Measurements from ENCODE around the gene ZDHHC22. TPM values are rescaled to one million over a fixed set of nuclear protein-coding genes. Genes with fewer than 3 reads are reported as not detected.

Gene ZDHHC22
- total and polyA plus RNA-seq, 2 of the 13 experiments (the other 11 are each of a cell fraction or from before 2014, with no cell fraction given): not detected

DNA sequence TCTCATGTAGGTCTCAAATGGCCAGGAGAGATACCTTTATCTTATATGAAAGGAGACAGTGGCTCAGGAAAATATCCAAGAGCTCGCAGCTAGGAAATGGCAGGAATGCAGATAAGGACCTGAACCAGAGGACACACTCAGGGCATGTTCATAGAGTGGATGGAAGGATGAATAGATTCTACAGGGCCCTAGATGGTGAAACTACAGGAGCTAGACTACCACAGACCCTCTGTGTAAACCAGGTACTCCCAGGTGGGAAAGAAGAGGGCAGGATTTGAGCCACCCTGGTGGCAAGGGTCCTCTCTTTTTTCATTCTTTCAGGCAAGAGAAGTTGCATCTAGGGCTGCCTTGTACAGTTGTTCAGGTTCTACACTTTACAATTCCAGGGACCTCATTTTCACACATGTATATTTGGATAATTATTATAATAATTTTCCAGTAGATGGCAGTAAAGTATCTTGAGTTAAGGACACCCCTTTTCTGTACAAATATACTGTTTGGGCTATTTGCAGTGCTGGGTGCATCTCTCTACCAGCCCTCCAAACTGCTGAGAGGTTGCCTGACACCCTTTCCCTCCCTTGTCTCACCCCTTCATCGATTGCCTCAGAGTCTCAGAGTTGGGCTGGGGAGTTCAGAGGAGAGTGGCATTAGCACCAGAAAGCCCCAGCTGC is 10.5 kb upstream of the ZDHHC22 start:
- Histone ChIP-seq H3K9ac (ENCODE audit: insufficient read depth, low read depth, low read length) (no peak overlapping the region), H3K36me3 (replicated peaks in 1 of 2; ENCODE audit: control insufficient read depth in 1 of 2, insufficient read depth in 2 of 2, low read length in 2 of 2) (no peaks in the 10 kb centered on the region), H3K27me3 (ENCODE audit: control insufficient read depth in 1 of 2, insufficient read depth in 2 of 2, low read length in 2 of 2) (peaks cover 0 to 11% of the 10 kb centered on the region in 2 experiments; a peak in 3 of 5 replicates), H3K4me1 (ENCODE audit: insufficient read depth, low read length) (no peaks in the 10 kb centered on the region), H3K27ac (ENCODE audit: extremely low read length, insufficient read depth, low read length) (no peak overlapping the region), H3K9me3 (ENCODE audit: low read length) (no peaks in the 10 kb centered on the region), H4K20me1 (ENCODE audit: insufficient read depth, low read length) (no peaks in the 10 kb centered on the region), H3K4me2 (ENCODE audit: low read depth, low read length) (no peak overlapping the region), H3K79me2 (ENCODE audit: insufficient read depth, low read length) (no peaks in the 10 kb centered on the region), H2AFZ (ENCODE audit: low read length) (no peak overlapping the region), H3K4me3 (replicated peaks in 1 of 3; ENCODE audit: insufficient read depth in 1 of 3, low read depth in 2 of 3, low read length in 3 of 3) (no peak overlapping the region)
- in situ Hi-C loops (cut with HindIII; ENCODE audit: extremely low pct_ligation_motif_present, low pct_unique_long_range_greater_than_20kb) (no loop called here), intact Hi-C loops (cut with micrococcal nuclease; ENCODE audit: unreplicated experiment) (loop anchor here (1.0 to 10.0 kb wide), 3 partner anchors 61 to 403 kb away; no protein-coding TSS in a partner anchor)
- ChIA-PET CTCF (ENCODE audit: low intra/inter-chr PET ratio, low total read pairs) (interaction anchor here (0.6 to 1.9 kb wide), 3 partner anchors 12 to 161 kb away, joined by 3 to 8 read pairs (median 6); no protein-coding TSS in a partner anchor), POLR2A (no interaction called here)
- ATAC-seq (peak; percentile 67), FAIRE-seq (no peak), DNase-seq (ENCODE audit: low spot score) (no peak)
- BruUV-seq (replicated peaks): no TSS peak
- WGBS (ENCODE audit: low lambda C conversion rate): 0% methylated on average over 2 of the region's 2 CpGs
- TF ChIP-seq LCORL (IDR thresholded peaks at IDR 0.05) (no peak), LCORL (CRISPR knock-in tag; IDR thresholded peaks at IDR 0.05) (no peak), ZNF879 (CRISPR knock-in tag; IDR thresholded peaks at IDR 0.05) (no peak), ZNF607 (CRISPR knock-in tag; IDR thresholded peaks at IDR 0.05; ENCODE audit: borderline replicate concordance) (no peak), STAG1 (CRISPR knock-in tag; IDR thresholded peaks at IDR 0.05) (peak; percentile 38)
- TF ChIP-seq, protein P1, sequence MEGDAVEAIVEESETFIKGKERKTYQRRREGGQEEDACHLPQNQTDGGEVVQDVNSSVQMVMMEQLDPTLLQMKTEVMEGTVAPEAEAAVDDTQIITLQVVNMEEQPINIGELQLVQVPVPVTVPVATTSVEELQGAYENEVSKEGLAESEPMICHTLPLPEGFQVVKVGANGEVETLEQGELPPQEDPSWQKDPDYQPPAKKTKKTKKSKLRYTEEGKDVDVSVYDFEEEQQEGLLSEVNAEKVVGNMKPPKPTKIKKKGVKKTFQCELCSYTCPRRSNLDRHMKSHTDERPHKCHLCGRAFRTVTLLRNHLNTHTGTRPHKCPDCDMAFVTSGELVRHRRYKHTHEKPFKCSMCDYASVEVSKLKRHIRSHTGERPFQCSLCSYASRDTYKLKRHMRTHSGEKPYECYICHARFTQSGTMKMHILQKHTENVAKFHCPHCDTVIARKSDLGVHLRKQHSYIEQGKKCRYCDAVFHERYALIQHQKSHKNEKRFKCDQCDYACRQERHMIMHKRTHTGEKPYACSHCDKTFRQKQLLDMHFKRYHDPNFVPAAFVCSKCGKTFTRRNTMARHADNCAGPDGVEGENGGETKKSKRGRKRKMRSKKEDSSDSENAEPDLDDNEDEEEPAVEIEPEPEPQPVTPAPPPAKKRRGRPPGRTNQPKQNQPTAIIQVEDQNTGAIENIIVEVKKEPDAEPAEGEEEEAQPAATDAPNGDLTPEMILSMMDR (CRISPR knock-in tag; IDR thresholded peaks at IDR 0.05): peak; percentile 43

All from HepG2 (cell line).